ENCODE data around the gene MMP20.

The MMP20 gene

GRCh38 chr11:102590276-102591049 lies 34.7 kb downstream of the MMP20 start:
- no peaks in the 10 kb centered on the region for H3K27me3 ChIP-seq (ENCODE audit: control insufficient read depth, insufficient read depth, low read length)
- no peaks in the 10 kb centered on the region for H3K4me1 ChIP-seq (ENCODE audit: control insufficient read depth, low read depth, low read length)
- H3K9me3 ChIP-seq (ENCODE audit: control insufficient read depth, low read depth, low read length) = no peaks in the 10 kb centered on the region
- H3K4me3 ChIP-seq (ENCODE audit: low read length) = no peak overlapping the region
- H3K27ac ChIP-seq (ENCODE audit: low read length) = no peak overlapping the region
- no peak overlapping the region for H3K9ac ChIP-seq (ENCODE audit: low read length)
- H3K36me3 ChIP-seq (ENCODE audit: control insufficient read depth, low read depth, low read length) = no peaks in the 10 kb centered on the region

GRCh38 chr11:102589047-102589459 lies 36.1 kb downstream of the MMP20 start:
- no peak overlapping the region for H3K9ac ChIP-seq (ENCODE audit: low read length)
- H3K4me1 ChIP-seq (ENCODE audit: control insufficient read depth, low read depth, low read length) = no peaks in the 10 kb centered on the region
- H3K4me3 ChIP-seq (ENCODE audit: low read length) = no peak overlapping the region
- H3K27me3 ChIP-seq (ENCODE audit: control insufficient read depth, insufficient read depth, low read length) = no peaks in the 10 kb centered on the region
- no peaks in the 10 kb centered on the region for H3K9me3 ChIP-seq (ENCODE audit: control insufficient read depth, low read depth, low read length)
- no peak overlapping the region for H3K27ac ChIP-seq (ENCODE audit: low read length)
- H3K36me3 ChIP-seq (ENCODE audit: control insufficient read depth, low read depth, low read length) = no peaks in the 10 kb centered on the region

GRCh38 chr11:102587722-102588121 lies 37.4 kb downstream of the MMP20 start:
- Histone ChIP-seq H3K27ac (ENCODE audit: low read length) (no peak overlapping the region), H3K9me3 (ENCODE audit: control insufficient read depth, low read depth, low read length) (no peaks in the 10 kb centered on the region), H3K36me3 (ENCODE audit: control insufficient read depth, low read depth, low read length) (no peaks in the 10 kb centered on the region), H3K4me3 (ENCODE audit: low read length) (no peak overlapping the region), H3K4me1 (ENCODE audit: control insufficient read depth, low read depth, low read length) (no peaks in the 10 kb centered on the region), H3K27me3 (ENCODE audit: control insufficient read depth, insufficient read depth, low read length) (no peaks in the 10 kb centered on the region), H3K9ac (ENCODE audit: low read length) (no peak overlapping the region)

DNA sequence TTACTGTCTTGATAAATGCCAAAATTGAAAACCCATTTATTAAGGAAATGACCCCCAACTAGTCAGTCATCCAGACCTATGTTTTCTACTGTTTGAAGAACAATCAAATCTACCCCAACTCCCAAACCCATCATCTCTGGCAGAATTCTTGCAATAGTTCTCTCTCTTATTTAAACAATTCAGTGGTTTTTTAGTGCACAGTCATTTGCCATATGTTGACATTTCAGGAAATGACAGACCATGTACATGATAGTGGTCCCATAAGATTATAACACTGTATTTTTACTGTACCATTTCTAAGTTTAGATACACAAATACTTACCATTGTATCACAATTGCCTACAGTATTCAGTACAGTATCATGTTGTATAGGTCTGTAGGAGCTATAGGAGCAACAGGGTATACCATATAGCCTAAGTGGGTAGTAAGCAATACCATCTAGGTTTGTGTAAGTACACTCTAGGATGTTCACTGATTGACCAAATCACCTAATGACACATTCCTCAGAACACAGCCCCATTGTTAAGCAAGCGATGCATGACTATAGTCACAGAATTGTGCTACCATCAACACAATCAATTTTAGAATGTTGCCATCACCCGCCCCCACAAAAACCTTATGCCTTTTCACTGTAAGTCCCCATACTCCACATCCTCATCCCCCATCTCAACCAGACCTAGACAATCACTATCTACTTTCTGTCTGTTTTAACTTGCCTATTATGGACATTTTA lies 41.8 kb downstream of the MMP20 start:
- H3K4me1 ChIP-seq (ENCODE audit: control insufficient read depth, low read depth, low read length) = no peaks in the 10 kb centered on the region
- H3K36me3 ChIP-seq (ENCODE audit: control insufficient read depth, low read depth, low read length) = no peaks in the 10 kb centered on the region
- no peak overlapping the region for H3K9ac ChIP-seq (ENCODE audit: low read length)
- H3K4me3 ChIP-seq (ENCODE audit: low read length) = no peak overlapping the region
- H3K9me3 ChIP-seq (ENCODE audit: control insufficient read depth, low read depth, low read length) = no peaks in the 10 kb centered on the region
- no peaks in the 10 kb centered on the region for H3K27me3 ChIP-seq (ENCODE audit: control insufficient read depth, insufficient read depth, low read length)
- no peak overlapping the region for H3K27ac ChIP-seq (ENCODE audit: low read length)

GRCh38 chr11:102582140-102582539 lies 43.0 kb downstream of the MMP20 start:
- Histone ChIP-seq H3K4me3 (ENCODE audit: low read length) (no peak overlapping the region), H3K4me1 (ENCODE audit: control insufficient read depth, low read depth, low read length) (no peaks in the 10 kb centered on the region), H3K9ac (ENCODE audit: low read length) (no peak overlapping the region), H3K27ac (ENCODE audit: low read length) (no peak overlapping the region), H3K36me3 (ENCODE audit: control insufficient read depth, low read depth, low read length) (no peaks in the 10 kb centered on the region), H3K27me3 (ENCODE audit: control insufficient read depth, insufficient read depth, low read length) (no peaks in the 10 kb centered on the region), H3K9me3 (ENCODE audit: control insufficient read depth, low read depth, low read length) (no peaks in the 10 kb centered on the region)

DNA sequence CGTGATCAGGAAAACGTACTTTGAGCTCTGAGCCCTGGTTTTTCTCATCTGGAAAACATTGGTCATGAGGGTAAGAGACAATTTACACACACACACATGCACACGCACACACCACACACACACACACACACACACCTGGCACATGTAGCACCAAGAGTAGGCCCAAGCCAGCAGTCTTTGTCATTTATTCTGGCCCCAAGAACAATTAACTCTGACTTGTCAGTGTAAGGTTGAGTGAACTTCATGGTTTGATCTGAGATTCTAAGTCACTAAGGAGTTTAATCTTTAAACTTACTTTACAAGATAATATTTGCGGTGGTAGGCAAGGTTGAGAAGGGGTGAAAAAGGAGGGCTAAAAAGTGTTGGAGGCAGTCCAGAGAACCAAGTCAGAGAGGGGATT lies 44.1 kb downstream of the MMP20 start:
- H3K36me3 ChIP-seq (ENCODE audit: control insufficient read depth, low read depth, low read length) = no peaks in the 10 kb centered on the region

DNA sequence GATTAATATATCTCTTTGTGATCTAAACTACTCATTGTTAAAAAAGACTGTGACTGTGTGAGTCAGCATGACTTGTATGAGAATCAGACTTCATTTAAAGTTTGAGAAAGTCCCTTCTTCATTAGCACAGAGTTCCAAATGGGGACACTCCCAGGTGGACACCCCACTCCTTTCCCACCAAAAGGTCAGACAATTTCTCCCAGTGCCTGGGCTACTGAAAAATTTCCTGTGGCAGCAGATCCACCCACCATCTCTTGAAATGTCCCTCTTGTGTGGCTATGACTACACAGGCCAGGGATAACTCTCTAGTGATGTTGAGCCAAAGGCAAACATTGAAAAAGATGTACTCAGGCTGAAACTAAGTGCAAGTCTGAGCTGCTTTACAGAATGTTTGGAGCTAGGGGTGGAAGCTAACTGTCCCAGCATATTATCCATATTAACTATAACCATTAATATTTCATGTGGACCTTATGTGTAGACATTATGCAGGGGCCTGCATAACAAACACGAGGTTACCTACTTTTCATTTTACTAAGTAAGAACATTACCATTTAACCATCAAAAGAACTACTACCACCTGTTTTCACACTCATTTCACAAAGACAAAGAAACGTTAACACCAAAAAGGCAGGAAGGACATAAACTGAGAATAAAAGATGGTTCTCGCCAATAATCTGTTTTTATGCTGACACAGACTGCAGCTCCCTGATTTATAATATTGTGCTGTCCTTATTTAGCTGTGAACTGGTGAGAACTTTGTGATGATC lies 44.8 kb downstream of the MMP20 start:
- Histone ChIP-seq H3K4me3 (ENCODE audit: low read length) (no peak overlapping the region), H3K36me3 (ENCODE audit: control insufficient read depth, low read depth, low read length) (no peaks in the 10 kb centered on the region), H3K9ac (ENCODE audit: low read length) (no peak overlapping the region), H3K27ac (ENCODE audit: low read length) (no peak overlapping the region), H3K4me1 (ENCODE audit: control insufficient read depth, low read depth, low read length) (no peaks in the 10 kb centered on the region), H3K9me3 (ENCODE audit: control insufficient read depth, low read depth, low read length) (no peaks in the 10 kb centered on the region), H3K27me3 (ENCODE audit: control insufficient read depth, insufficient read depth, low read length) (no peaks in the 10 kb centered on the region)

More for the DNA sequence above, 44.1 kb downstream of the MMP20 start:
- Histone ChIP-seq H3K9me3 (ENCODE audit: control insufficient read depth, low read depth, low read length) (no peaks in the 10 kb centered on the region), H3K4me3 (ENCODE audit: low read length) (no peak overlapping the region), H3K27ac (ENCODE audit: low read length) (no peak overlapping the region), H3K27me3 (ENCODE audit: control insufficient read depth, insufficient read depth, low read length) (no peaks in the 10 kb centered on the region), H3K9ac (ENCODE audit: low read length) (no peak overlapping the region), H3K4me1 (ENCODE audit: control insufficient read depth, low read depth, low read length) (no peaks in the 10 kb centered on the region)

DNA sequence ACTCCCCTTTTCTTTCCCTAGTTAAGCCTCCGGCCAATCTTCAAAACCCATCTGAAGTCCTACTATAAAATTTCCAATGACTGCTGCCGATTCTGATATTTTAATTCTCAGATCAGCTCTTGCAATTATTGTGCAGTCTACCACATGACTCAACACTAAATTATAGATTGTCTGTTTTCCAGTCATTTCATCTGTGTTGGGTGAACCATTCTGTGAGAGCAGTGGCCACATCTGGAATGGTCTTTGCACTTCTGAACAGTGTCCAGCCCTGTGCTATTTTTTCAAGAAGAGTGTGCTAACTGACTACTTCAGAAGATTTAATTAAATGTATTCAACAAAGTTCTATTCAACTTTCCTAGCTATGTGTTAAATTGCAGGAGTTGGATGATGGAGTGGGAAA lies 47.4 kb downstream of the MMP20 start:
- H3K36me3 ChIP-seq (ENCODE audit: control insufficient read depth, low read depth, low read length) = no peaks in the 10 kb centered on the region
- H3K9me3 ChIP-seq (ENCODE audit: control insufficient read depth, low read depth, low read length) = no peaks in the 10 kb centered on the region
- no peak overlapping the region for H3K4me3 ChIP-seq (ENCODE audit: low read length)
- no peaks in the 10 kb centered on the region for H3K4me1 ChIP-seq (ENCODE audit: control insufficient read depth, low read depth, low read length)
- no peak overlapping the region for H3K27ac ChIP-seq (ENCODE audit: low read length)
- no peak overlapping the region for H3K9ac ChIP-seq (ENCODE audit: low read length)
- H3K27me3 ChIP-seq (ENCODE audit: control insufficient read depth, insufficient read depth, low read length) = no peaks in the 10 kb centered on the region

DNA sequence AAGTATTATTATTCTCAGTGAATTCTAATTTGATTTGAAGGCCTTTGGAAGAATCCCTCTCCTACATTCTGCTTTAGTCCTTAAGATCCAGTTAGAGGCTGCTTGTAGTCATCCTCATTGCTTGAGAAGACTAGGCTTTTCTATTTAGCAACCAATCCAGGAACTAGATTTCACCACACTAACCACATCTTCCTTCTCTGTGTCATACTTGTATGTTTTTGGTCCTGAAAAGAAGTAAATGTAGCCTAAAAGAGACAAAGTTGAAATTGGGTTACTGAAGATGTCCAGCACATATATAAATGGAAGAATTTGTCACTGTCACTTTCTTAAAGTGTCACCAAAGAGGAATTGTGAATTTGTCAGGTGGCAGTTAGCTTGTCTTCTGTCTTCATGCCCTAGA lies 48.0 kb downstream of the MMP20 start:
- Histone ChIP-seq H3K27ac (ENCODE audit: low read length) (no peak overlapping the region), H3K9ac (ENCODE audit: low read length) (no peak overlapping the region), H3K4me1 (ENCODE audit: control insufficient read depth, low read depth, low read length) (no peaks in the 10 kb centered on the region), H3K36me3 (ENCODE audit: control insufficient read depth, low read depth, low read length) (no peaks in the 10 kb centered on the region), H3K27me3 (ENCODE audit: control insufficient read depth, insufficient read depth, low read length) (no peaks in the 10 kb centered on the region), H3K9me3 (ENCODE audit: control insufficient read depth, low read depth, low read length) (no peaks in the 10 kb centered on the region), H3K4me3 (ENCODE audit: low read length) (no peak overlapping the region)

DNA sequence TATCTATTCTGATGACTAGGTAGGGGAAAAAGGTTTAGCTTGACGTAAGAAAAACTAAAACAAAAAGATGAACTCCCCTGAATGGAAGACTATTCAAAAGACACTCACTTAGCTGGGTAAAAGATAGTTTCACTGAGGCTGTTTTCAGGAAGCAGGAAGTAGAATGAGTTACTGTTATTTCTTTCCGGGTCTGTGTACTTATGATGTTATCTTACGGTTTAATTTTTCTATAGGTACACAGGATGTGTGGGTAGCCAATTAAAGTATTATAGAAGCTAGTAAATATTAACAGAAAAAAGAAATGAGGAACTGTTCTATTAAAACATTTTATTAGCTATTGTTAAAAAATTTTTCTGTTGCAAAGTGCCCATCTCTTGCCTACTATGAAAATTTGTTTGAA lies 48.8 kb downstream of the MMP20 start:
- Histone ChIP-seq H3K27me3 (ENCODE audit: control insufficient read depth, insufficient read depth, low read length) (no peaks in the 10 kb centered on the region), H3K4me1 (ENCODE audit: control insufficient read depth, low read depth, low read length) (no peaks in the 10 kb centered on the region), H3K9me3 (ENCODE audit: control insufficient read depth, low read depth, low read length) (no peaks in the 10 kb centered on the region), H3K9ac (ENCODE audit: low read length) (no peak overlapping the region), H3K27ac (ENCODE audit: low read length) (no peak overlapping the region), H3K4me3 (ENCODE audit: low read length) (no peak overlapping the region), H3K36me3 (ENCODE audit: control insufficient read depth, low read depth, low read length) (no peaks in the 10 kb centered on the region)

DNA sequence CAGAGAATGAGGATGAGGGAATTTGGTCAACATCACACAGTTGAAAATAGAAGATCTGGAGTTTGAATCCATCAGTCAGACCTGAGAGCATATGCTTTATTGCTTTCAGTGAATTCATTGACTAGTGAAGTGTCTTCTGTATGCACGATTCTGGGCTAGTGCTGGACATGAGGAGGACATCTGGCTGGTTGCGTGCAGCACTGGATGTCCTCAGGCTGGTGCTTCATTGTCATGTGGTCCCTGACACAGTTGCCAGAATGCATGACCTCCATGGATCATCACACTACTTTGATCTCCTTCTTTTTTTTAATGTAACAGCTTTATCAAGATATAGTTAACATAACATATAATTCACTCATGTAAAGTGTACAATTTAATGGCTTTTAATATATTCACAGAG lies 50.1 kb downstream of the MMP20 start:
- Histone ChIP-seq H3K9me3 (ENCODE audit: control insufficient read depth, low read depth, low read length) (no peaks in the 10 kb centered on the region), H3K36me3 (ENCODE audit: control insufficient read depth, low read depth, low read length) (no peaks in the 10 kb centered on the region), H3K27me3 (ENCODE audit: control insufficient read depth, insufficient read depth, low read length) (no peaks in the 10 kb centered on the region), H3K27ac (ENCODE audit: low read length) (no peak overlapping the region), H3K4me1 (ENCODE audit: control insufficient read depth, low read depth, low read length) (no peaks in the 10 kb centered on the region), H3K9ac (ENCODE audit: low read length) (no peak overlapping the region), H3K4me3 (ENCODE audit: low read length) (no peak overlapping the region)

Data from iPS-18a (cell line).